Esophagus squamous epithelium (tissue), 4 donors: ENCODE data around the gene ST8SIA2.

ENCODE experiments used
- CTCF ChIP-seq, 6 experiments: fragments of 450-650 bp in 4 of 6; fragments of 200-600 bp in 2 of 6; sonication (generic) in 2 of 6; IDR thresholded peaks; one replicate each; pipeline ENCODE4 v1.5.1; 2016 to 2019; ENCODE audit warnings: antibody characterized with exemption in 6 of 6, mild to moderate bottlenecking in 4 of 6, moderate library complexity in 4 of 6
- POLR2A ChIP-seq, 4 donors: fragments of 450-650 bp; IDR thresholded peaks; one replicate each; pipeline ENCODE4 v1.6.1; 2017; ENCODE audit warnings: antibody characterized with exemption in 4 of 4, mild to moderate bottlenecking in 4 of 4, moderate library complexity in 3 of 4

- TF ChIP-seq POLR2A (IDR thresholded peaks at IDR 0.05) (no peak), CTCF (IDR thresholded peaks at IDR 0.05) (no peak)
Measured at GRCh38 chr15:92346063-92346462, 47.6 kb upstream of the ST8SIA2 start.
